Epidermal melanocyte (primary cell): ENCODE data around the gene MYORG.

Experiments used
- DNase-seq: peaks from one replicate; pipeline ENCODE4 v3.0.0; 2011; ENCODE audit warnings: low spot score; ENCODE audit not compliant: insufficient read length

MYORG gene

DNA sequence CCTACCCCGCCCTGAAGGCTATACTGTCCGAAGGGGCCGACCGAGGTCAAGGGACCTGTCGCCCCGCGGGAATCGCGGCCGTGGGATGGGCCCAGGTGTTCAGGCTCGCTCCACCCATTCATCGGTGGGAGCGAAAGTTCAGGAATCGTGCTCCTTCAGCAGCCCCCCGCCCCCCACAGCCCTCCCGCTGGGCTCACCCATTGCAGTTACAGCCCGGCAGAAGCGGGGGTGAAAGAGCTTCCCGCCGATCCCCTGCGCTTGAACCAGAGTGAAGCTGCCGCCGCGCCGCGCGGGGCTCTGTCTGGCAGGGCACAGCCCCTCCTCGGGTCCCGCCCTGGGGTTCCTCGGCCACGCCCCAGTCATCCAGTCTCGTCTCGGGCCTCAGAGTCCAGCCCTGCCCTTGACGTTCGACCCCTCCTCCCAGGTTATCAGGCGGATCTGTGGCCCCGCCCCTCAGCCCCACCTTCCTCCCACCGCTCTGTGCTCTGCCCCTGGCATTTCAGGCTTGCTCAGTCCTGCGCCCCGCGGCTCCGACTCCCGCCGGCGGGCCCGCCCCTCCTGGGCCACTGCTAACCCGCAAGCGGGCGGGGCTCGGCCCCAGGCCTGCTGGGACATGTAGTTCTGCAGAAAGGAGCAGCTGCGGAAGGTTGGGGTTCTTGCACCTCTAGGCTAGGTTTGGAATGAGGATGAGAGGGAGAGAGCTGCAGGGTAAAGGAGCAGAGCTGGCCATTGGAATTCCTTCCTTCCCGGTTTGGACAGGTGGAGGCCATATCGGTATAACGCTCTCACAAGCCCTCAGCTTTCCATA is at the start of gene MYORG:
Gene MYORG (minus strand): TSS at position 303 of the 808 bp plus-strand sequence. CDS start 3,955 bp downstream, outside the sequence.
- peak; percentile 97 for DNase-seq

GRCh38 chr9:34419716-34420504 is 43.2 kb upstream of the MYORG start:
- DNase-seq, result no peak

GRCh38 chr9:34417734-34418133 is 41.0 kb upstream of the MYORG start:
- DNase-seq, result no peak

DNA sequence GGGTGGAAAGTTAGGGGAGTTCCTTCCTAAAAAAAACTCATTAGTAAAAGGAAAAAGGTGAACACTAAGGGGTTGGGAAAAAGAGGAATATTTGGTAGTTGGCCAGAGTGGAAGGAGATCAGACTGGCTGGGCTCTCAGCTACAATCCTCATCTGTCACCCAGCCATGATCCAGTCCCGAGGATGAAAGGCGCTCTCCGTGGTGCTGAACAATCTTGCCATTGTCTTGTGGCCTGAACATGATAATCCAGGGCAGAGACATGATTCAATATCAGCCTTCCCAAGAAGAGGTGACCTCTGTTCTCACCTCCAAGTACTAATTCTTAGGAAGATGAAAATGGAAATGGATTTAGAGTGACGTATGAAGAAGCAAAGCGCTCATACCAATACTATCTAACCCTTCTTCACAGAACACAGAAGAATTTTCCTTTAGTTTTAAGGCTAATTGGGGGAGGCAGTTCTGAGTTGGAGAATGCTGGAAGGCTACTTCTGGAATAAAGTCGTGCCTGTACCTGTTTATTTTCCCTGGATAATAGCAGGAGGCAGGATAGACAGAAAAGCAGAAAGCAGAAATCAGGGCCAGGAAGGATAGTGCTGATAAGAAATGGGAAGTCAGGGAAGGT is 36.6 kb upstream of the MYORG start:
- DNase-seq, result peak; percentile 57

DNA sequence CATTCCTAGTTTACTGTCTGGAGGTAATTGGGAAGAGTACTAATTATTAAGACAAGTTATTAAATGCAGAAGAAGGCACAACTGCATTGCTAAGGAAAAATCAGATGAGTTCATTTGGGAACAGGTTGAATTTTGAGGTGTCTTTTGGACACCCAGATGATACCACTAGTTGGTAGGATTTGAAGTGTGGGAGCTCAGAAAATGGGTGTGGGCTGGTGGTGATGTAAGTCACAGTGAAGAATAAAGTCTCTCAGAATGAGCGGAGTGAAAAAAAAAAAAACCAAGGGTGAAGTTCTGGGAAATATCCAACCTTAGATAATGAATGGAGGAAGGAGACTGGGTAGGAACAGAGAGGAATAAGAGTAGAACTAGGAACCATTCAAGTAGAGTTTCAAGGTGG is 35.6 kb upstream of the MYORG start:
- DNase-seq, result no peak

DNA sequence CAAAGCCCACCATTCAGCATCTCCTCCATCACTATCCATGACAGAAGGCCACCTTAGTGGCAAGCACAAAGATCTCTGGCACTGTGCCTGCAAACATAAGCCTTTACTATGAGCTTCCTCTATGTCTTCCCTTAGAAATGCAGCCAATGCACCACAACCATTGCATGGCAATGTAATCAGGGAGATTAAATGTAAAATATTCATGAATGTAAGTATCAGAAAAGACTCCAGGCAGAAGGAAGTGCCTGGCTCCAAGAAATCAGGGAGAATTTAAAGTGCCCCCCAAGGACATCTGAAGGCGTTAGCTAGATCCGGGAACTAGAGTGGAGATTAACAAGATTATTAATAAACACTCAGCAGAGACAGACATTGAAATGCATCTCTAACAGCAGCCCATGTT is 32.5 kb upstream of the MYORG start:
- DNase-seq, result no peak

DNA sequence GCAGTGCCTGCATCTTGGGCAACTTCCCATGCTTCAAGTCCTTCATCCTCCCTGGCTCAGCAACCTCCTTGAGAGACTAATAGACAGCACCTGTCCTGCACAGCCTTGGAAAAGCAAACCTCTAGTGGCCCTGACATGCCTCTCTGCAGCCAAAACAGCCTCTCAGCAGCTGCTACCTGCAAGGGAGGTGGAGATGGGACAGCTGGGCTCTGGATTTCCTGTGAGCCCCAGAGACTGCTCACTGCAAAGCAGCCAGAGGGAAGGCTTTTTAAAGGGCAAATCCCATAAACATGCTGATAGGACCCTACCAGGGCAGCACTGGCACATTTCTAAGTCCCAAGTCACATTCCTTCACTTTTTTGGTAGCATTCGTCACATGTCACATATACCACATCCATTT is 31.5 kb upstream of the MYORG start:
- no peak for DNase-seq

GRCh38 chr9:34406219-34406618 is 29.5 kb upstream of the MYORG start:
- DNase-seq, result no peak

GRCh38 chr9:34405719-34406118 is 29.0 kb upstream of the MYORG start:
- DNase-seq, result no peak

DNA sequence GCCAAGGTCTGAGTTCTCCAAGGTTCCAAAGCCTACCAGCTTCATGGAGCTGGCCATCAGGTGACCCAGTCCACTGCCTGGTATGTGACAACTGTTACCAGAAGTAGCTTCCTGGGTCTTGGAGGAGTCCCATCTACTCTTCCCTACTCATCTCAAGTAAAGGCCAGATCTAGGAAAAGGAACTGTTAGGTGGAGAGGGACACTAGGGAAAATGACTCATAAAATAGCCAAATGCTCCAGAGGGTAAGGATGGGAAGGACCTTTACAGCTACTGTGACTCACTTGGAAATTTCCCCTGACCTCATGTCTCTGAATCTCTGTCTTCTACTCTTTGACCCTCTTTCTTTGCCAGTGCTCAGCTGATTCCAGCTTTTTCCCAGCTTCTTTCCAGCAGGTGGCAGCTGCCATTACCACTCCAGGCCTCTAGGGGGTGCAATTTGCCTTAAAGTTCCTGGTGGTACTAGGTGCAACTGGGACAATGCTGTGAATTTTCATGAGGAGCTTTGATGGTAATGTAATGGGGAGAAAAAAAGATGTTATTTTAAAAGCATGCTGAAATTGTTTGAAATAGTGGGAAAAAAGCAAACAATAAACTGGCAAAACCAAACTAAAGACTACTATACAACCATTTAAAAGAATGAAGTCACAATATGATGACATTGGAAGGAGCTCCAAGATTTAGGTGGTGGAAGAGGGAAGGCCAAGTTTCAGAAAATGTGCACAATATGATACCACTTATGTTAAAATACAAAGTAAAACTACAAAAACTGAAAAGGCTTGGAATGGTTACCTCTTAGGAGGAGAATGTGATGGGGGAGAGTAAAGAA is 27.1 kb upstream of the MYORG start:
- peak; percentile 68 for DNase-seq

DNA sequence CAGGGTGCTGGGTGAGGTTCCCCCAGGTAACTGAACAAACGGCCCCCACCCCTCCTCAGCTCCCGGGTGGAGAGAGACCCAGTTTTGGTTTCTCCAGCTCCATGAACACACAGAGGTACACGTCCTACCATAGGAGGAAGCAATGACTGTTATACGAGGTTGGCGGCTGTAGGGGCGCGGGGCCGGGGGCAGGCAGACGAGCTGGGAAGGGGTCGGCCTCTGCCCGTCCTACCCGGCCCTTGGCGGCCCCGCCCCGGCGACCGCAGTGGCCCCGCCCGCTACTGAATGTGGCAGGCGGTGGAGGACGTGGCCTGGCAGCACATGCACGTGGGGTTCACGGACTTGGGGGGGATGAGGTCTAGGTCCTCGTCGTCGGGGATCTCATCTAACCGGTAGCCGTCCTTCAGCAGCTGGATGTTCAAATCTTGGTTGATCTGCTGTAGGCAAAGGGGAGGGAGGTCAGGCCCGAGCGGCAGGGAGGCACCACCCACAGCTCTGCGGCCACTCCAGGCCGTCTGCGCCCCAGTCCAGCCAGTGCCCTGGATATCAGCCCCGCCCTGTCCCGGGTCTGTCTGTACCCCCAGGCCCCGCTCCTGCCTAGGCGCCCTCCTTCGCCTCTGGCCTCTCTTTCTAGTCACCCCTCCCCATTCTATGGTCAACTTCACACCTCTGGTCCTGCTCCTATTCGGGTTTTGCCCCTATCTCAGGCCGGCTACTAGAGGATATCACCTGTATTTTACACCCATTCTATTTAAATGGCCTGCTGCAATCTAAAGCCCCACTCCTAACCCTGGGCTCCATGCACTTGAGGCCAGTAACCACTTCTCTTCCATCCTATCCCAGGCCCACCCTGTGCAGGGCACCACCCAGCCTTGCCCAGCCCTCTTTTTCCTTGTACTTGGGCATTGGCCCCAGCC is 24.2 kb upstream of the MYORG start:
- no peak for DNase-seq

DNA sequence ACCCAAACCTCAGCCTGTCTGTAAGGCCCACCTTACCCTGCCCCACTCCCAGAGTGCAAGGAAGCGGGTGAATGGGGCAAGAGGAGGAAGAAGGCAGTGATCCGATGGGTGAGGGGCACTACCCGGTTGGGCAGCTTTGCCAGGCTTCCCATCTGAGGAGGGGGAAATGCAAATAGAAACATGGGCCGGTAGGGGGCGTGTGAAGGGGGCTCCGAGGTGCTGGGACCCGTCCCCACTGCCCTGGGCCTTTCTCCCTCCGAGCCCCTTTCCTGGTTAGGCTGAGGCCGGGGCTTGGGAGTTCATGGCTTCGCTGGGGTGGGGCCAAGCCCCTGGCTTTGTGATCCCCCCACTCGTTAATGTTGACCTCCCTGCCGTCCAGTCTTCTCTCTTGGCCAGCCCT is 23.6 kb upstream of the MYORG start:
- DNase-seq, result no peak

DNA sequence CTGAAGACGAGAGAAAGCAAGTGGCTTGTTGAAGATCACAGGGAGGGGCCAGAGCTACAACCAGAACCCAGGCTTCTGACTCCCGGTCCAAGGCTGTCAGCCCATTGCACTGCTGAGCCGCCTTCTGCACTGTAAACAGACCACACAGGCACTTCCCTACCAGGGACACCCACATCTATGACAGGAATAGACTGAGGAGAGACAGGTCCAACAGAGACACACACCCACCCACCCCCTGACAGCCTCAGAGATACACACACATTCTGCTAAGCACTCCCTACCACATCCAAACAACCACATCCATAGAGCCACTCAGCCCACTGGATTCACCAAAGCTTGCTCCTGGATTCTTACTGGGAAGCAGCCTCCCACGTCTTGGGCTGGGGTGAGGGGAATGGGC is 23.0 kb upstream of the MYORG start:
- no peak for DNase-seq

DNA sequence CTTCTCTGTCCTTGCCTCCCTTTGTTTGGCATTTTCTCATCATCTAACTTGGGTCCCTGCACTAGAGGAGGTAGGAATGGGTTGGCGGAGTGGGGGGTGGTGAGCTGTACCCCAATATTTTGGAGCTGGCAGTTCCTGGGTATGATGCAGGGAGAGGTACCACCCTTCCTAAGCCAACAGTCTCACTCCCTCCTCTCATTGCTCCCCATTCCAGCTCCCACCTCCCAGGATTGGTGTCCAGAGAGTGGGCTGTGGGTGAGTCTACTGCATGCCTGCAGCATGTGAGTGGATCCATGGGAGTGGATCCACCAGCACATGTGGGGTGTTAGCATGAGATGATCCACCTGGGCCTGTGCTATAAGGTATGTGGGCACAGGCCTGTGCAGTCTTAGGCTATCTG is 22.2 kb upstream of the MYORG start:
- no peak for DNase-seq

- no peak for DNase-seq
These were observed 19.8 kb upstream of the MYORG start for GRCh38 chr9:34396276-34397214.

GRCh38 chr9:34392511-34392910 is 15.8 kb upstream of the MYORG start:
- DNase-seq, result no peak

DNA sequence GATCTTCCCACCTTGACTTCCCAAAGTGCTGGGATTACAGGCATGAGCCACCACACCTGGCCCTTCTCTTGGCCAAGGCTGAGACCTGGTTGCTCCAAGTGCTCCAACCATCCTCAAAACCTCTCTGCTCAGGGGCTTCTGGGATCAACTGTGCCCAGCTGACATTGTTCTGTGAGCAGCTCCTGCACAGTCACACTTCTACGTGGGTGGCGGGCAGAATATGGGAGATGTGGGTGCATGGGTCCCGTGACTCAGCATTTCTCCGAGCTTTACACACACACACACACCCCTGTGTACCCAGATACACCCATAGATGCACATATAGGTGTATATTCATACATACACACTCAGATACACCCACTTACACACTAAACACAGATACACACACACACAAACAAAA is 10.5 kb upstream of the MYORG start:
- no peak for DNase-seq

DNA sequence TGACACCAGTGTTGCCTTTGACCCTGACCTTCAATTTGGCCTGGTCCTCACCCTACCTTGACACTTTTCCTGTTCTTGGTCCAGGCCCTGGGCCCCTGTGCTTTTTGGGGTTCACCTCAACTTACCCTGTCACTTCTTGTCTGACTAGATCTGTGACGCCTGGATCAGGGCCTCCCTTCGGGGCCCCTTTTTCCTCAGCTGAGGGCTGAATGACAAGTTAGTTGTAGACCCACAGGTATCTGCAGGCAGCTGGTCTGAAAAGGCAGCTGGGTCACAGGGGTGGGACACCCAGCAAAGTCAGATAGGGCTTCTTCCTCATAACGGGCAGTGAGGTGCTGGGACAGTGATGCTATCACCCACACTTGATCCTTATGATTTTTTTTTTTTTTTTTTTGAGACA is 10.0 kb upstream of the MYORG start:
- no peak for DNase-seq

- DNase-seq, result no peak
These were observed 9.0 kb upstream of the MYORG start for GRCh38 chr9:34385561-34386230.
